Loucy (cell line): ENCODE data around the gene KRTAP5-9.
"Not testable (repeated sequence)": the region's sequence is repeated elsewhere in the genome, so short reads cannot be mapped to it uniquely, and the experiment has no call there.

Experiments used
- H2AFZ ChIP-seq: fragments of 200-600 bp; sonication (generic); 2 replicates; pipeline ENCODE4 v1.6.0; 2016; ENCODE audit warnings: antibody characterized with exemption, mild to moderate bottlenecking, low read length, moderate library complexity
- H3F3A ChIP-seq: fragments of 200-600 bp; 2 replicates; pipeline ENCODE4 v1.6.0; 2016; ENCODE audit warnings: antibody characterized with exemption, low read depth, mild to moderate bottlenecking
- H3K27me3 ChIP-seq: fragments of 200-600 bp; sonication (generic); 2 replicates; pipeline ENCODE4 v1.6.1; 2014; ENCODE audit warnings: low read length, mild to moderate bottlenecking; ENCODE audit not compliant: insufficient read depth, poor library complexity, severe bottlenecking
- H3K36me3 ChIP-seq: fragments of 200-600 bp; sonication (generic); 2 replicates; pipeline ENCODE4 v1.6.1; 2016; ENCODE audit warnings: low read length; ENCODE audit not compliant: insufficient read depth
- H3K4me1 ChIP-seq: fragments of 200-600 bp; sonication (generic); 2 replicates; pipeline ENCODE4 v1.5.1; 2014; ENCODE audit warnings: low read length, mild to moderate bottlenecking; ENCODE audit not compliant: insufficient read depth, poor library complexity, severe bottlenecking
- H3K4me2 ChIP-seq: fragments of 200-600 bp; sonication (generic); 2 replicates; pipeline ENCODE4 v1.6.0; 2014; ENCODE audit warnings: antibody characterized with exemption, low read length, low read depth, mild to moderate bottlenecking; ENCODE audit not compliant: poor library complexity, severe bottlenecking
- H3K4me3 ChIP-seq: fragments of 200-600 bp; sonication (generic); 2 replicates; pipeline ENCODE4 v1.5.1; 2014; ENCODE audit warnings: low read length, mild to moderate bottlenecking, mixed read lengths; ENCODE audit not compliant: poor library complexity, severe bottlenecking
- H3K79me2 ChIP-seq: fragments of 200-600 bp; sonication (generic); 2 replicates; pipeline ENCODE4 v1.6.1; 2014; ENCODE audit warnings: low read length; ENCODE audit not compliant: insufficient read depth
- H3K9ac ChIP-seq: fragments of 200-600 bp; sonication (generic); 2 replicates; pipeline ENCODE4 v1.6.0; 2014; ENCODE audit warnings: mild to moderate bottlenecking, low read depth, low read length, moderate library complexity; ENCODE audit not compliant: poor library complexity, severe bottlenecking
- H3K9me2 ChIP-seq: fragments of 200-600 bp; sonication (generic); replicated peaks from 2 replicates; pipeline ENCODE4 v1.6.1; 2016; ENCODE audit warnings: low read depth, low read length, mixed read lengths
- H3K9me3 ChIP-seq: fragments of 200-600 bp; sonication (generic); 2 replicates; pipeline ENCODE4 v1.6.1; 2014; ENCODE audit warnings: mild to moderate bottlenecking, antibody characterized with exemption, low read length, low read depth; ENCODE audit not compliant: insufficient read depth
- H4K20me1 ChIP-seq: fragments of 200-600 bp; sonication (generic); 2 replicates; pipeline ENCODE4 v1.6.0; 2014; ENCODE audit warnings: antibody characterized with exemption, low read length, mild to moderate bottlenecking; ENCODE audit not compliant: insufficient read depth, poor library complexity, severe bottlenecking
- CTCF ChIP-seq: fragments of 200-600 bp; sonication (generic); conservative IDR thresholded peaks from 2 replicates; pipeline ENCODE4 v1.5.1; 2014; ENCODE audit warnings: mild to moderate bottlenecking, antibody characterized with exemption, low read length
- EZH2phosphoT487 ChIP-seq: fragments of 200-600 bp; IDR thresholded peaks from 2 replicates; pipeline ENCODE4 v1.6.1; 2018; ENCODE audit warnings: antibody characterized with exemption, mild to moderate bottlenecking, moderate library complexity, borderline replicate concordance

The KRTAP5-9 gene

GRCh38 chr11:71575723-71576424, 27.7 kb downstream of the KRTAP5-9 start:
- no peak overlapping the region for H3K9ac ChIP-seq
- no peak overlapping the region for H3K4me2 ChIP-seq
- peaks cover 4% of the 10 kb centered on the region for H3K4me1 ChIP-seq
- H3F3A ChIP-seq: no peaks in the 10 kb centered on the region
- no peaks in the 10 kb centered on the region for H3K9me3 ChIP-seq
- H3K79me2 ChIP-seq: no peaks in the 10 kb centered on the region
- no peaks in the 10 kb centered on the region for H3K36me3 ChIP-seq
- no peaks in the 10 kb centered on the region for H3K9me2 ChIP-seq
- no peaks in the 10 kb centered on the region for H3K27me3 ChIP-seq
- TF ChIP-seq CTCF: no peak
- no peak for TF ChIP-seq EZH2phosphoT487
- H3K4me3 ChIP-seq: no peak overlapping the region
- H2AFZ ChIP-seq: no peak overlapping the region
- H4K20me1 ChIP-seq: no peaks in the 10 kb centered on the region

GRCh38 chr11:71576688-71577465, 28.7 kb downstream of the KRTAP5-9 start:
- not testable (repeated sequence) for H3K4me1 ChIP-seq, H3K79me2 ChIP-seq, H4K20me1 ChIP-seq, H3K4me2 ChIP-seq, H3K9me3 ChIP-seq, H2AFZ ChIP-seq, H3K27me3 ChIP-seq, H3K36me3 ChIP-seq, H3F3A ChIP-seq, H3K9ac ChIP-seq, H3K9me2 ChIP-seq, H3K4me3 ChIP-seq

GRCh38 chr11:71577469-71578004, 29.3 kb downstream of the KRTAP5-9 start:
- Histone ChIP-seq H3K9ac (no peak overlapping the region), H3K4me2 (no peak overlapping the region), H4K20me1 (no peaks in the 10 kb centered on the region), H3K36me3 (no peaks in the 10 kb centered on the region), H2AFZ (no peak overlapping the region), H3K9me3 (no peaks in the 10 kb centered on the region), H3K4me3 (no peak overlapping the region), H3K79me2 (no peaks in the 10 kb centered on the region), H3K9me2 (no peaks in the 10 kb centered on the region), H3F3A (no peaks in the 10 kb centered on the region), H3K4me1 (peaks cover 4% of the 10 kb centered on the region), H3K27me3 (no peaks in the 10 kb centered on the region)
- no peak for TF ChIP-seq CTCF
- no peak for TF ChIP-seq EZH2phosphoT487

- H2AFZ ChIP-seq, H3K9me3 ChIP-seq, H3K4me2 ChIP-seq, H3F3A ChIP-seq, H3K27me3 ChIP-seq, H4K20me1 ChIP-seq, H3K4me3 ChIP-seq, H3K36me3 ChIP-seq, H3K9me2 ChIP-seq, H3K4me1 ChIP-seq, H3K79me2 ChIP-seq, H3K9ac ChIP-seq: not testable (repeated sequence)
These were observed 31.3 kb downstream of the KRTAP5-9 start for GRCh38 chr11:71579513-71579912.
